Suprapubic skin (tissue), 4 donors: ENCODE results near the gene LEFTY2.

Experiments used
- CTCF ChIP-seq, 2 donors: fragments of 200-600 bp in 1 of 2; fragments of 450-650 bp in 1 of 2; sonication (generic) in 1 of 2; IDR thresholded peaks; one replicate each; pipeline ENCODE4 v1.5.1; 2016 to 2019; ENCODE audit warnings: antibody characterized with exemption in 2 of 2, mild to moderate bottlenecking in 1 of 2, moderate library complexity in 1 of 2
- EP300 ChIP-seq: sonication (generic); formaldehyde crosslinking; IDR thresholded peaks from one replicate; pipeline ENCODE4 v1.6.1; 2017; ENCODE audit warnings: antibody characterized with exemption
- POLR2A ChIP-seq, 2 donors: fragments of 450-650 bp; IDR thresholded peaks; one replicate each; pipeline ENCODE4 v1.6.1; 2017; ENCODE audit warnings: antibody characterized with exemption in 2 of 2, mild to moderate bottlenecking in 2 of 2, moderate library complexity in 2 of 2
- POLR2AphosphoS5 ChIP-seq, 3 donors: sonication (generic); formaldehyde crosslinking; IDR thresholded peaks; one replicate each; pipeline ENCODE4 v1.6.1; 2017; ENCODE audit warnings: antibody characterized with exemption in 3 of 3

DNA sequence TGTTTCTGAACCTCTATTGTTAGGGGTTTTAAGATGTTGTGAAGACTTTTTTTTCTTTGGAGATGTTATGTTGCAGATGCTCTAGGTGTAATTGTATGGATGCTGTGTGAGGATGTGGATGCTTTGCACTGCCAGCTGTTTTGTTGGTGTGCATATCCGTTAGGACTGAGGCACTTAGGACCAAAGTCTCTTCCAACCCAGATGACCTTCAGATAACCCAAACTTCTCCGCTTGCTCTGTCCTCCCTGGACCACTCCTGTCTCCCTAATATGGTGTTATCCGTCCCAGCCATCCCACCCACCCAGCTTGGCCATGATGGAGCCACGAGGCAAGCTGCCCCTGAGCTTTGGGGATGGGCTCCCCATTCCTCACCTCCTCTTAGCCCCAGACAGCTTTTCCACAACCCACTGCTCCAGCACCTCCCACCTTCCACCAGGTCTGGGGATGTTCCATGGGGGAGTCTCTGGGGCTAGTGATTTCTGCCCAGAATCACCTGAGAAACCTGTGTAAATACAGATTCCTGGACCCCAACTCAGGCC is 5.1 kb upstream of the LEFTY2 start:
- TF ChIP-seq CTCF (IDR thresholded peaks at IDR 0.05) (no peak), POLR2AphosphoS5 (IDR thresholded peaks at IDR 0.05) (no peak), POLR2A (IDR thresholded peaks at IDR 0.05) (no peak), EP300 (no peak)
